ENCODE data around the gene GTF2H4. TPM values are rescaled to one million over a fixed set of nuclear protein-coding genes. Genes with fewer than 3 reads are reported as not detected.
"Not testable (repeated sequence)": the region's sequence is repeated elsewhere in the genome, so short reads cannot be mapped to it uniquely, and the experiment has no call there.

GTF2H4 gene
- polyA plus RNA-seq, 1 donor from 2014 or later, result 101 TPM

- H3K9me2 ChIP-seq (ENCODE audit: insufficient read depth, low read length), result no peaks in the 10 kb centered on the region
- no peaks in the 10 kb centered on the region for H3K27me3 ChIP-seq (ENCODE audit: insufficient read depth, low read depth, low read length)
- no peaks in the 10 kb centered on the region for H3K79me2 ChIP-seq (replicated peaks; ENCODE audit: insufficient read depth, low read length)
- no peak overlapping the region for H3K27ac ChIP-seq (ENCODE audit: low read length)
- TF ChIP-seq RAD21 (conservative IDR thresholded peaks at IDR 0.05), result no peak
- no peak for TF ChIP-seq SMC3 (conservative IDR thresholded peaks at IDR 0.05; ENCODE audit: poor library complexity)
- no peak for TF ChIP-seq CTCF (IDR thresholded peaks at IDR 0.05; ENCODE audit: poor library complexity, severe bottlenecking)
- TF ChIP-seq POLR2AphosphoS5 (IDR thresholded peaks at IDR 0.05), result no peak
- no peak for TF ChIP-seq EZH2 (IDR thresholded peaks at IDR 0.05; ENCODE audit: borderline replicate concordance, insufficient read depth, low read length, poor library complexity, severe bottlenecking)
- no peak for TF ChIP-seq MXI1 (conservative IDR thresholded peaks at IDR 0.05; ENCODE audit: poor library complexity, severe bottlenecking)
- TF ChIP-seq REST (IDR thresholded peaks at IDR 0.05; ENCODE audit: borderline replicate concordance), result no peak
- TF ChIP-seq EP300 (conservative IDR thresholded peaks at IDR 0.05; ENCODE audit: poor library complexity, severe bottlenecking), result no peak
- no peak overlapping the region for H2AFZ ChIP-seq (ENCODE audit: low read depth, low read length)
- no peak overlapping the region for H3K4me3 ChIP-seq (ENCODE audit: low read length)
- H3K36me3 ChIP-seq (ENCODE audit: insufficient read depth, low read length), result peaks cover 7% of the 10 kb centered on the region
- H4K20me1 ChIP-seq (ENCODE audit: insufficient read depth), result no peaks in the 10 kb centered on the region
- no peak overlapping the region for H3K4me2 ChIP-seq (ENCODE audit: low read length)
- no peaks in the 10 kb centered on the region for H3K9me3 ChIP-seq (ENCODE audit: low read length)
- H3K9ac ChIP-seq (ENCODE audit: low read length), result no peak overlapping the region
- no peaks in the 10 kb centered on the region for H3F3A ChIP-seq (ENCODE audit: insufficient read depth, low read length, poor library complexity, severe bottlenecking)
Measured at GRCh38 chr6:30918670-30919069, 10.7 kb downstream of the GTF2H4 start.

GRCh38 chr6:30922447-30922852 lies 14.4 kb downstream of the GTF2H4 start:
- TF ChIP-seq TAF1 (IDR thresholded peaks at IDR 0.05; ENCODE audit: low read depth) (no peak), EP300 (conservative IDR thresholded peaks at IDR 0.05; ENCODE audit: poor library complexity, severe bottlenecking) (no peak), POLR2AphosphoS5 (IDR thresholded peaks at IDR 0.05) (no peak), EZH2 (IDR thresholded peaks at IDR 0.05; ENCODE audit: borderline replicate concordance, insufficient read depth, low read length, poor library complexity, severe bottlenecking) (no peak), CTCF (IDR thresholded peaks at IDR 0.05; ENCODE audit: poor library complexity, severe bottlenecking) (no peak), RAD21 (conservative IDR thresholded peaks at IDR 0.05) (no peak), MXI1 (conservative IDR thresholded peaks at IDR 0.05; ENCODE audit: poor library complexity, severe bottlenecking) (no peak), REST (IDR thresholded peaks at IDR 0.05; ENCODE audit: borderline replicate concordance) (no peak), SMC3 (conservative IDR thresholded peaks at IDR 0.05; ENCODE audit: poor library complexity) (no peak)
- no peak overlapping the region for H3K4me2 ChIP-seq (ENCODE audit: low read length)

GRCh38 chr6:30924040-30924627 lies 16.1 kb downstream of the GTF2H4 start:
- not testable (repeated sequence) for H3F3A ChIP-seq (ENCODE audit: insufficient read depth, low read length, poor library complexity, severe bottlenecking); H3K4me2 ChIP-seq (ENCODE audit: low read length); H3K27ac ChIP-seq (ENCODE audit: low read length); H3K79me2 ChIP-seq (replicated peaks; ENCODE audit: insufficient read depth, low read length); H3K4me3 ChIP-seq (ENCODE audit: low read length); H3K27me3 ChIP-seq (ENCODE audit: insufficient read depth, low read depth, low read length); H2AFZ ChIP-seq (ENCODE audit: low read depth, low read length); H4K20me1 ChIP-seq (ENCODE audit: insufficient read depth); H3K36me3 ChIP-seq (ENCODE audit: insufficient read depth, low read length); H3K9ac ChIP-seq (ENCODE audit: low read length); H3K9me3 ChIP-seq (ENCODE audit: low read length); H3K9me2 ChIP-seq (ENCODE audit: insufficient read depth, low read length)

More at GRCh38 chr6:30922447-30922852, 14.4 kb downstream of the GTF2H4 start:
- Histone ChIP-seq H4K20me1 (ENCODE audit: insufficient read depth) (no peaks in the 10 kb centered on the region), H3K36me3 (ENCODE audit: insufficient read depth, low read length) (no peaks in the 10 kb centered on the region), H3K27ac (ENCODE audit: low read length) (no peak overlapping the region), H3K79me2 (replicated peaks; ENCODE audit: insufficient read depth, low read length) (no peaks in the 10 kb centered on the region), H3K27me3 (ENCODE audit: insufficient read depth, low read depth, low read length) (no peaks in the 10 kb centered on the region), H2AFZ (ENCODE audit: low read depth, low read length) (no peak overlapping the region), H3K9me2 (ENCODE audit: insufficient read depth, low read length) (no peaks in the 10 kb centered on the region), H3F3A (ENCODE audit: insufficient read depth, low read length, poor library complexity, severe bottlenecking) (no peaks in the 10 kb centered on the region), H3K9ac (ENCODE audit: low read length) (no peak overlapping the region), H3K4me3 (ENCODE audit: low read length) (no peak overlapping the region), H3K9me3 (ENCODE audit: low read length) (no peaks in the 10 kb centered on the region)
